GM12873 (cell line): ENCODE results near the gene LAMA4.

Experiments used
- CTCF ChIP-seq: IDR thresholded peaks from 2 replicates; pipeline ENCODE4 v1.5.1; 2012; ENCODE audit warnings: low read depth, mild to moderate bottlenecking, moderate library complexity, low read length, control low read depth; ENCODE audit not compliant: insufficient read depth; ENCODE audit errors: missing control alignments

LAMA4 gene

GRCh38 chr6:112225691-112226090 lies 28.7 kb downstream of the LAMA4 start:
- TF ChIP-seq CTCF, result no peak

- TF ChIP-seq CTCF, result no peak
Observed at GRCh38 chr6:112224088-112224487, 30.3 kb downstream of the LAMA4 start.

- TF ChIP-seq CTCF, result no peak
Observed at GRCh38 chr6:112223070-112223861, 31.1 kb downstream of the LAMA4 start.

GRCh38 chr6:112221981-112222852 lies 32.1 kb downstream of the LAMA4 start:
- TF ChIP-seq CTCF, result no peak

- no peak for TF ChIP-seq CTCF
Observed at GRCh38 chr6:112221561-112221960, 32.8 kb downstream of the LAMA4 start.

GRCh38 chr6:112218563-112218962 lies 35.8 kb downstream of the LAMA4 start:
- TF ChIP-seq CTCF, result no peak
